Loucy (cell line): ENCODE data around the gene CAB39.

Source experiments
- H2AFZ ChIP-seq: fragments of 200-600 bp; sonication (generic); 2 replicates; pipeline ENCODE4 v1.6.0; 2016; ENCODE audit warnings: antibody characterized with exemption, mild to moderate bottlenecking, low read length, moderate library complexity
- H3F3A ChIP-seq: fragments of 200-600 bp; 2 replicates; pipeline ENCODE4 v1.6.0; 2016; ENCODE audit warnings: antibody characterized with exemption, low read depth, mild to moderate bottlenecking
- H3K27me3 ChIP-seq: fragments of 200-600 bp; sonication (generic); 2 replicates; pipeline ENCODE4 v1.6.1; 2014; ENCODE audit warnings: low read length, mild to moderate bottlenecking; ENCODE audit not compliant: insufficient read depth, poor library complexity, severe bottlenecking
- H3K36me3 ChIP-seq: fragments of 200-600 bp; sonication (generic); 2 replicates; pipeline ENCODE4 v1.6.1; 2016; ENCODE audit warnings: low read length; ENCODE audit not compliant: insufficient read depth
- H3K4me1 ChIP-seq: fragments of 200-600 bp; sonication (generic); 2 replicates; pipeline ENCODE4 v1.5.1; 2014; ENCODE audit warnings: low read length, mild to moderate bottlenecking; ENCODE audit not compliant: insufficient read depth, poor library complexity, severe bottlenecking
- H3K4me2 ChIP-seq: fragments of 200-600 bp; sonication (generic); 2 replicates; pipeline ENCODE4 v1.6.0; 2014; ENCODE audit warnings: antibody characterized with exemption, low read length, low read depth, mild to moderate bottlenecking; ENCODE audit not compliant: poor library complexity, severe bottlenecking
- H3K4me3 ChIP-seq: fragments of 200-600 bp; sonication (generic); 2 replicates; pipeline ENCODE4 v1.5.1; 2014; ENCODE audit warnings: low read length, mild to moderate bottlenecking, mixed read lengths; ENCODE audit not compliant: poor library complexity, severe bottlenecking
- H3K79me2 ChIP-seq: fragments of 200-600 bp; sonication (generic); 2 replicates; pipeline ENCODE4 v1.6.1; 2014; ENCODE audit warnings: low read length; ENCODE audit not compliant: insufficient read depth
- H3K9ac ChIP-seq: fragments of 200-600 bp; sonication (generic); 2 replicates; pipeline ENCODE4 v1.6.0; 2014; ENCODE audit warnings: mild to moderate bottlenecking, low read depth, low read length, moderate library complexity; ENCODE audit not compliant: poor library complexity, severe bottlenecking
- H3K9me2 ChIP-seq: fragments of 200-600 bp; sonication (generic); replicated peaks from 2 replicates; pipeline ENCODE4 v1.6.1; 2016; ENCODE audit warnings: low read depth, low read length, mixed read lengths
- H3K9me3 ChIP-seq: fragments of 200-600 bp; sonication (generic); 2 replicates; pipeline ENCODE4 v1.6.1; 2014; ENCODE audit warnings: mild to moderate bottlenecking, antibody characterized with exemption, low read length, low read depth; ENCODE audit not compliant: insufficient read depth
- H4K20me1 ChIP-seq: fragments of 200-600 bp; sonication (generic); 2 replicates; pipeline ENCODE4 v1.6.0; 2014; ENCODE audit warnings: antibody characterized with exemption, low read length, mild to moderate bottlenecking; ENCODE audit not compliant: insufficient read depth, poor library complexity, severe bottlenecking
- EZH2phosphoT487 ChIP-seq: fragments of 200-600 bp; IDR thresholded peaks from 2 replicates; pipeline ENCODE4 v1.6.1; 2018; ENCODE audit warnings: antibody characterized with exemption, mild to moderate bottlenecking, moderate library complexity, borderline replicate concordance
- TF ChIP-seq, protein P1 (sequence below): fragments of 200-600 bp; sonication (generic); conservative IDR thresholded peaks from 2 replicates; pipeline ENCODE4 v1.5.1; 2014; ENCODE audit warnings: mild to moderate bottlenecking, antibody characterized with exemption, low read length

CAB39 gene

GRCh38 chr2:230797515-230798495 lies 85.2 kb downstream of the CAB39 start:
- Histone ChIP-seq H4K20me1 (peaks cover 4% of the 10 kb centered on the region), H3K4me2 (no peak overlapping the region)

DNA sequence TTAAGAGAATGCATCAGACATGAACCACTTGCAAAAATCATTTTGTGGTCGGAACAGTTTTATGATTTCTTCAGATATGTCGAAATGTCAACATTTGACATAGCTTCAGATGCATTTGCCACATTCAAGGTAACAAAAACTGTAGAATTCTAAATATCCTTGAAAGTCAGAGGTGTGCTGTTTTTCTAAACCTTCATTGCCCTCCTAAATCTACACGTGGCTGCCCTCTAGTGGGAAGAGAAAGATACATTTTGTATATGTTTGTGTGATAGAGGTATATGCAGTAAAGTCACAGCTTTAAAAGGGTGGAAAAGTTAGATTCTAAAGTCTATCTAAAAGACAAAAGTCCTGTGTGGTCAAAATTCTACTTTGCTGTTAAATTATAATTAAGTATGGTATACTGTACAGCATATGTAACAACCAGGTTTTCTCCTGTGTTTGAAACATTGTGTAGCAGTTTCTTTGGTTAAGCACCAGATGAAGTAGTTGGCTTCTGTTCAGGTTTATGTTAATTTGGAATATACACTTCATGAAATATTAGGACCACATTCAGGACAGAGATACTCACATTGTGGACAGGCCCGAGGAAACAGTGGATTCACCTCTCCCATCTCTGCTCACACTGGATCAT lies 86.2 kb downstream of the CAB39 start:
- H2AFZ ChIP-seq: no peak overlapping the region
- no peaks in the 10 kb centered on the region for H3F3A ChIP-seq
- no peak overlapping the region for H3K9ac ChIP-seq
- H3K4me3 ChIP-seq: no peak overlapping the region
- peaks cover 55% of the 10 kb centered on the region for H3K36me3 ChIP-seq
- H3K9me3 ChIP-seq: no peaks in the 10 kb centered on the region
- H3K27me3 ChIP-seq: no peaks in the 10 kb centered on the region
- no peaks in the 10 kb centered on the region for H3K9me2 ChIP-seq
- peaks cover 6% of the 10 kb centered on the region for H3K4me1 ChIP-seq
- peaks cover 4% of the 10 kb centered on the region; the same call in 1 of the 2 replicates for H3K79me2 ChIP-seq
- H4K20me1 ChIP-seq: peaks cover 4% of the 10 kb centered on the region
- TF ChIP-seq EZH2phosphoT487: no peak
- TF ChIP-seq, protein P1, sequence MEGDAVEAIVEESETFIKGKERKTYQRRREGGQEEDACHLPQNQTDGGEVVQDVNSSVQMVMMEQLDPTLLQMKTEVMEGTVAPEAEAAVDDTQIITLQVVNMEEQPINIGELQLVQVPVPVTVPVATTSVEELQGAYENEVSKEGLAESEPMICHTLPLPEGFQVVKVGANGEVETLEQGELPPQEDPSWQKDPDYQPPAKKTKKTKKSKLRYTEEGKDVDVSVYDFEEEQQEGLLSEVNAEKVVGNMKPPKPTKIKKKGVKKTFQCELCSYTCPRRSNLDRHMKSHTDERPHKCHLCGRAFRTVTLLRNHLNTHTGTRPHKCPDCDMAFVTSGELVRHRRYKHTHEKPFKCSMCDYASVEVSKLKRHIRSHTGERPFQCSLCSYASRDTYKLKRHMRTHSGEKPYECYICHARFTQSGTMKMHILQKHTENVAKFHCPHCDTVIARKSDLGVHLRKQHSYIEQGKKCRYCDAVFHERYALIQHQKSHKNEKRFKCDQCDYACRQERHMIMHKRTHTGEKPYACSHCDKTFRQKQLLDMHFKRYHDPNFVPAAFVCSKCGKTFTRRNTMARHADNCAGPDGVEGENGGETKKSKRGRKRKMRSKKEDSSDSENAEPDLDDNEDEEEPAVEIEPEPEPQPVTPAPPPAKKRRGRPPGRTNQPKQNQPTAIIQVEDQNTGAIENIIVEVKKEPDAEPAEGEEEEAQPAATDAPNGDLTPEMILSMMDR: peak; percentile 80
- H3K4me2 ChIP-seq: no peak overlapping the region

More at GRCh38 chr2:230797515-230798495, 85.2 kb downstream of the CAB39 start:
- Histone ChIP-seq H3K27me3 (no peaks in the 10 kb centered on the region), H3K4me3 (no peak overlapping the region), H3K9ac (no peak overlapping the region), H3K9me3 (no peaks in the 10 kb centered on the region), H3K9me2 (no peaks in the 10 kb centered on the region), H3K4me1 (peaks cover 6% of the 10 kb centered on the region), H3F3A (no peaks in the 10 kb centered on the region), H3K79me2 (peaks cover 4% of the 10 kb centered on the region; the same call in 1 of the 2 replicates), H3K36me3 (peaks cover 64% of the 10 kb centered on the region), H2AFZ (no peak overlapping the region)
- TF ChIP-seq, protein P1: no peak
- TF ChIP-seq EZH2phosphoT487: no peak

DNA sequence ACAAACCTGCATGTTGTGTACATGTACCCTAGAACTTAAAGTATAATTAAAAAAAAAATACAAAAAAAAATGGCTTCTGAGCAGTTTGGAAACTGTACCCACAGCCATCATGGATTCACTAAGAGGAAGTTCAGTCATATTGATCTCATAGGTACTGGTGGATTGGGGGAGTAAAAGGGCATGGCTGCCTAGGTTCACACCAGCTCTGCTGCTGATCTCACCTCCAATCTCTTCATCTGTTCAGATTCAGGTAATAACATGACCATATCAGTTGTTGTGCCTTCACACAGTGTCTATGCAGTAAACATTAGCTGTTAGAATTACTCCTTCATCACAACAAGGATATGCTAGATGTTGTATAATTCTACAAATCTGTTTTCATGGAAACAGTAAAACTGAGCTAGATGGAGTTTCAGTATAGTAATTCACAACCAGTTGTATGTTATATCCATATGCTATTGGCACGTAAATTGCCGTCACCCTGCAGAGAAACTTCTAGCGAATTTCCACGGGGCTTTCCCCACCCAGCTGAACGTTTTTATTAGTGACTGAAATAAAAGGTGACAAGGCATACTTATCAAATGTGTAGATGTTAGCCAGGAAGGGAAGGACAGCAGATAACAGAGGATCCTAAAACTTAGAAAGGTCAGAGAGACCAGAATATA lies 92.8 kb downstream of the CAB39 start:
- TF ChIP-seq EZH2phosphoT487: no peak
- TF ChIP-seq, protein P1: no peak
- Histone ChIP-seq H2AFZ (no peak overlapping the region), H3K4me2 (no peak overlapping the region), H3K9me3 (no peaks in the 10 kb centered on the region), H3K4me3 (no peak overlapping the region), H3K79me2 (no peaks in the 10 kb centered on the region), H3K9me2 (no peaks in the 10 kb centered on the region), H4K20me1 (no peaks in the 10 kb centered on the region), H3F3A (no peaks in the 10 kb centered on the region), H3K36me3 (peaks cover 20% of the 10 kb centered on the region; the same call in 1 of the 2 replicates), H3K9ac (no peak overlapping the region), H3K4me1 (no peaks in the 10 kb centered on the region), H3K27me3 (no peaks in the 10 kb centered on the region)
